GM18951 (cell line): ENCODE measurements around the gene DIAPH1.

Source experiments
- POLR2A ChIP-seq: IDR thresholded peaks from 4 replicates; pipeline ENCODE4 v1.6.1; 2011; ENCODE audit warnings: mild to moderate bottlenecking; ENCODE audit not compliant: insufficient read length, insufficient read depth; ENCODE audit errors: extremely low read depth
- in situ Hi-C: fragments of 300-500 bp; cut with MboI; formaldehyde crosslinking; loops from one replicate; pipeline ENCODE4 v1.12.0; 2022; ENCODE audit warnings: low sequenced_read_pairs, mixed read lengths, inconsistent platforms; ENCODE audit not compliant: unreplicated experiment

DIAPH1 gene

GRCh38 chr5:141618804-141619554 is at the start of gene DIAPH1:
Gene DIAPH1, minus strand, starts transcription at chr5:141619000. Its CDS starts 86 bp downstream, at chr5:141618914.
- peak; percentile 88 for TF ChIP-seq POLR2A
- in situ Hi-C loops: no loop called here

- in situ Hi-C loops: no loop called here
- no peak for TF ChIP-seq POLR2A
Measured at GRCh38 chr5:141665995-141666940, 47.5 kb upstream of the DIAPH1 start.

GRCh38 chr5:141664733-141665461 is 46.1 kb upstream of the DIAPH1 start:
- in situ Hi-C loops: no loop called here
- no peak for TF ChIP-seq POLR2A

- no peak for TF ChIP-seq POLR2A
- in situ Hi-C loops: no loop called here
Measured at GRCh38 chr5:141663506-141663905, 44.7 kb upstream of the DIAPH1 start.

DNA sequence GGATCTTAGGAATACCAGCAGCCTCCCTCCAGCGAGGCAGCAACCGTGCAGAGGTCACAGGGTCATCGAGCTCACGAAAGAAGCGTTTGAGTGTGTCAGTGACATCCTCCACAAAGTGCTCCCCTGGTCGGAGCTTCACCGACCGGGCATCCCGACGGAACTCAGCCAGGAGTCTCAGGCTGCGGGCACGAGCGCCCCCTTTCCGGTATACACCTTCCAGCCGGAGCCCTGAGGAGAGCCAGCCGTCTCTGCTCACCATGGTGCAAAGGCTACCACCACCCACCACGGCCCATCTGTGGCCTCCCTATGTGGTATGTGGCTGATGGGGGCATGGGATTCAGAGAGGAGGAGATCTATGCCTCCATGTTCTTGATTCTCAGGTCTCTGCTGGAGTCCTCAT is 43.2 kb upstream of the DIAPH1 start:
- TF ChIP-seq POLR2A: no peak
- in situ Hi-C loops: no loop called here

DNA sequence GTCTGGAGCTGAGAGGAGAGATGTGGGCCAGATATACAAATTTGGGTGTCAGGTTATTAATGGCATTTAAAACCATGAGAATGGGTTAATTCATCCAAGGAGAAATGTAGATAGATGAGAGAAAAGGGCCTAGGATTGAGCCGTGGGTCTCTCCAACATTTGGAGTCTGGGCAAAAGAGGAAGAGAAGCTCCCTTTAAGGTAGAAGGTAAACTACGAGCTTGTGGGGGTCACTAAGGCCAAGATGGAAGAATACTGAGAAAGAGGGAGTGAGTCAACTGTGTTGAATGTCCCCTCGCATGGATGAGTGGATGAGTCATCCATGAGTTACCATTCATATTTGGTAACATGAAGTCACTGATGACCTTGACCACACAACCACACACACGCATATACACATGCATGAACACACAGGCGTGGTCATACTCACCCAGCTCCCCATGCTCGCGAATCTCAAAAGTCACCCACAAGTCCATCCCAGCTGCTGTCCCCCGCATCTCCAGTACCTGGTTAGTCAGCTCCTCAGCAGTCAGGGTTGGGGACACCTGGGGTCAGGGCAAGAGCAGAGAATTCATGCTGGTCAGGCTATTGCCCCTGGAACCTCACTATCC is 39.2 kb upstream of the DIAPH1 start:
- in situ Hi-C loops: no loop called here
- no peak for TF ChIP-seq POLR2A

DNA sequence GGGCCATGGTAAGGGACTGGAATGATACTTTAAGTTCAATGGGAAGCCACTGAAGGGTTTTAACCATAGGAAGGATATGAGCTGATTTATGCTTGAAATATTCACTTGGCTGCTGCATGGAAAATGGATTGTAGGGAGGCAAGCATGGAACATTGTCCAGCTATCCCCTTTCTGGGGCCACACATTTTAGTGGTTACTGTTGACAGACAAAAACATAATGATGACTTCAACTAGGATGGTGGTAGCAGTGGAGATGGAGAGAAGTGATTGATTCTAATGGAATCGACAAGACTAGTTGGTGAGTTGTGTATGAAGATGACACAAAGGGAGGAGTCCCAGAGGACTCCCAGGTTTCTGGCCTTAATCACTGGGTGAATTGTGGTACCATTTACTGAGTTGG is 38.6 kb upstream of the DIAPH1 start:
- TF ChIP-seq POLR2A: no peak
- in situ Hi-C loops: no loop called here

DNA sequence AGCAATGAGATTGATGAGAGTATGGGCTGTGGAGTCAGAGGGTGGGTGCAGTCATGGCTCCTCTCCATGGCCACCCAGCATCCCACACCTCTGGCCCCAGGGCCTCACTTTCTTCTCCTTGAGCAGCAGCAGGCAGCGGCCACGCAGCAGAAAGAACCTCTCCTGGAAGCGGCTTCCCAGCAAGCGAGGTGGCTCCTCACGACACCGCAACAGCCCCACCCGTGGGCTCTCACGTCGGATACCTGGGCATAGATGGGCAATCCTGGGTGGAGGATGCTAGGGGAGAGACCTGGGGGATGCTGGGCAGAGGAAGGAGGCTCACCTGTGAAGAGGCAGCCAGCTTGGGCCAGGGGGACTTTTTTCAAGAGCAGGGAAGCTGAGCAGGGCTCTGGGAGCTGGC is 37.6 kb upstream of the DIAPH1 start:
- in situ Hi-C loops: no loop called here
- TF ChIP-seq POLR2A: no peak

- in situ Hi-C loops: no loop called here
- no peak for TF ChIP-seq POLR2A
Measured at GRCh38 chr5:141655020-141655419, 36.2 kb upstream of the DIAPH1 start.

DNA sequence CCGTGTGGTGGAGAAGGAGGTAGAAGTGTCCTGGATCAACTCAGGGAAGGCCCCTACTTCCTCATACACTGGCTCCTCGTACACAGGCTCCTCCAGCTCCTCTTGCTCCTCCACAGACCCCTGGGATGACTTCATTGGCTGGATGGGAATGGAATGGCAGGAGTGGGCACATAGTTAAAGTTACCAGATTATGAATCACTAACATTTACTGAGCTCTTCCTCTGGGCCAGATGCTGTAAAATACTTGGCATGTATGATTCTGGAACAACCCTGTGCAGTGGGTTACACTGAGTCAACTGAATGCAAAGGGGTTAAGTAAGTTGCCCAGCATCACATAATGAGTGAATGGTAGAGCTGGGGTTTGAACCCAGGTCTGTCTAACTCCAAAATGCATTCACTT is 35.5 kb upstream of the DIAPH1 start:
- no peak for TF ChIP-seq POLR2A
- in situ Hi-C loops: no loop called here

DNA sequence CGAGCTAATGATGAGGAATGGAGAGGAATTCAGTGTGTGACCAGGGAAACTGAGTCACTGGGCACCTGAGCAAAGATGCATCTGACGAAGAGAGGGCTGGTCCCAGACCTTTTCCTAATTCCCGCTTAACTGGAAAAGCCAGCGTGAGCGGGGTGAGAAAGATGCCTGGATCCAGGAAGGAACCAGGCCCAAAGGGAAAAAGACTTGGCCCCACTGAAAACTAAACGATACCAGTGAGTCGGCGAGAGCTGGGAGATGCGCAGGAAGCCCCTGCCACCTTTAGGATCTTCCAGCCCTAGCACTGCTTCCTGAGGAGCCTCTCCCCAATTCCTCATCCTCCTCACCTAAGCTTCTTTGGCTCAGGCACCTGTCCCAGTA is 32.9 kb upstream of the DIAPH1 start:
- TF ChIP-seq POLR2A: no peak
- in situ Hi-C loops: no loop called here

DNA sequence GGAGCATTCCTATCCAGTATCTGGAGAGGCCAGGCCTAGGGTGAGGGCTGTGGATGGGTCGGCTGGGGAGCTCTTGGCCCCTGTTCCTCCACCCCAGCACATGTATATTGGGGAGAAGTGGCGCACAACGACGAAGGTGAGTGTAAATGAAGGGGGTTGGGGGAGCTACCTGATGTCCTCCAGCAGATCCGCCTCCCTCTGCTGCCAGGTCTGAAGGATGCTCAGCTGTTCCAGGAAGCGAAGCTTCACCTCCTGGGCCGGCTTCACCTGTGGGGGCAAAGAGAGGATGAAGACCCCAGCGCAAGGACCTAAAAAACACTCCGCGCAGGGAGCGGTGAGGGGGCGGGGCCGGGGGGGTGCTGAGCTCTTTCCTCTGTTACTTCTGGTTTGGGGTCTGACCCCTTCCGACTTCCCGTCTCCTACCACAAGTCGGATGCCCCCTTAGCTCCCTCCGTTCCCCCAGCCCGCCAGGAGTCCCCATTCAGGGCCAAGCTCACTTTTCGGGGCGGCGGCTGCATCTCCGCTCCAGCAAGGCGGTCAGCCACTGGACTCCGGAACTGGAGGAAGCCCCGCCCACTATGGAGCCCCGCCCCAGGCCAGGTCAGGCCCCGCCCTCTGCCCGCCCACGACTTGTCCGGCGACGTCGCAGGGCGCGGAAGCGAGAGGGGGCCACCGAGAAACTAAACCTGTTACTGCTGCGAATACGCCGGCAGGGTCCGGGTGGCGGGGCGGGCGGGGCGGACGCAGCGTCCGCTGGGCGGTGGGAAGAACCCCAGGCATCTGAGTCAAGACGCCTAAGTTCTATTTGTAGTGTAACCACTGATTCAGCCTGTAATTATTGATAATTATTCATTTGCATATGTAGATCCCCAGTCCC is 32.3 kb upstream of the DIAPH1 start, which contains the start of gene FCHSD1:
Gene FCHSD1 (minus strand): TSS at position 568 of the 877 bp plus-strand sequence. CDS start 50 bp downstream, at position 518.
- in situ Hi-C loops: no loop called here
- peak; percentile 65 for TF ChIP-seq POLR2A
